GM23248 (cell line): ENCODE data around the gene ZFP62.

Source experiments
- EZH2 ChIP-seq: fragments of 200-600 bp; sonication (generic); IDR thresholded peaks from 2 replicates; pipeline ENCODE4 v1.6.1; 2018; ENCODE audit warnings: antibody characterized with exemption, mild to moderate bottlenecking; ENCODE audit not compliant: insufficient read depth, poor library complexity, severe bottlenecking
- EZH2phosphoT487 ChIP-seq: fragments of 200-600 bp; sonication (generic); IDR thresholded peaks from 2 replicates; pipeline ENCODE4 v1.6.1; 2018; ENCODE audit warnings: antibody characterized with exemption, moderate library complexity, mild to moderate bottlenecking, low read depth; ENCODE audit not compliant: insufficient read depth

- no peak for TF ChIP-seq EZH2
- no peak for TF ChIP-seq EZH2phosphoT487
Observed at GRCh38 chr5:180801596-180802324, 59.3 kb downstream of the ZFP62 start.
